ENCODE data around the gene MOB1B.

MOB1B gene

GRCh38 chr4:70935038-70935695 lies 33.0 kb downstream of the MOB1B start:
- no peak overlapping the region for H3K4me3 ChIP-seq (replicated peaks in 1 of 2; ENCODE audit: low read depth in 2 of 2, low read length in 2 of 2)
- DNase-seq (ENCODE audit: low read depth in 2 of 2) = peak in 1 of 2 donors; percentile 32
- no peak for TF ChIP-seq CTCF (IDR thresholded peaks at IDR 0.05; ENCODE audit: low read depth, low read length)

- DNase-seq (ENCODE audit: low read depth in 2 of 2) = no peak
- no peak for TF ChIP-seq CTCF (IDR thresholded peaks at IDR 0.05; ENCODE audit: low read depth, low read length)
- H3K4me3 ChIP-seq (replicated peaks in 1 of 2; ENCODE audit: low read depth in 2 of 2, low read length in 2 of 2) = no peak overlapping the region
Measured at GRCh38 chr4:70936200-70936787, 34.1 kb downstream of the MOB1B start.

DNA sequence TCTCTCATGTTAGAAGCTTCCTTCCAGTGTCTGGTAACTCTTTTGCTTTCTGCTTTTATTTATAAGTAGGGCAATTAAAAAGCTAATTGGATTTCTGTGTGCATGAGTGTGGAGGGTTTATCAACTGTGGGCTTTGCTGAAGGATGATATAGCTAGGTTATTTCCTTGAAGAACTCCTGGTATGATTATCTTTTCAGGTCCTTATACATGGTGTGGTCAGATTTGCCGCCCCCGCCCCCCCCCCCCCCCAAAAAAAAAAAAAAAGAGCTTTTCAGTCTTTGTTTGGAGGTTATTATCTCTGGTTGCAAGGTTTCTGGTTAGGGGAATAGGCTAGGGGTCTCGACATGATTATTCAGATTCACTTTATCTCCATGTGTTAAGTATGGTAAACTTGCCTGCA lies 35.9 kb downstream of the MOB1B start:
- DNase-seq (ENCODE audit: low read depth in 2 of 2) = no peak
- no peak overlapping the region for H3K4me3 ChIP-seq (replicated peaks in 1 of 2; ENCODE audit: low read depth in 2 of 2, low read length in 2 of 2)
- TF ChIP-seq CTCF (IDR thresholded peaks at IDR 0.05; ENCODE audit: low read depth, low read length) = no peak

GRCh38 chr4:70940134-70940533 lies 38.0 kb downstream of the MOB1B start:
- no peak overlapping the region for H3K4me3 ChIP-seq (replicated peaks in 1 of 2; ENCODE audit: low read depth in 2 of 2, low read length in 2 of 2)
- TF ChIP-seq CTCF (IDR thresholded peaks at IDR 0.05; ENCODE audit: low read depth, low read length) = no peak
- DNase-seq (ENCODE audit: low read depth in 2 of 2) = no peak

DNA sequence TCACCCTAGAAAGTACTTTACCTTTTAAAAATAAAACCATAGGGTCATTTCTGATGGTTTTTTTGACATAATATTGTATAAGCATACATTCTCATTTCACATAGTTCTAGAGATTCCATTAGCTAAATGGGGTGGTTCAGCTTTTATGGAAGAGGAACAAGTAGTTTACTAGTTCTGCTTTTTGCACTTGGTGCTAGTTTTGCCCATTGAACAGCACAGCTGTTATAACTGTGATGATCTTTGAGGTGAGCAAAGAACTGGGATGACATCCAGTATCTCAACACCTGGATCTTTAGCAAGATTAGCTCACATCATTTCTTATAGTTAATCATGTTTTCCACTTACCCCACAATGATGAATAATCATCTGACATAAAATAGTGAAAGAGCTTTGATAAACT lies 40.9 kb downstream of the MOB1B start:
- TF ChIP-seq CTCF (IDR thresholded peaks at IDR 0.05; ENCODE audit: low read depth, low read length) = no peak

DNA sequence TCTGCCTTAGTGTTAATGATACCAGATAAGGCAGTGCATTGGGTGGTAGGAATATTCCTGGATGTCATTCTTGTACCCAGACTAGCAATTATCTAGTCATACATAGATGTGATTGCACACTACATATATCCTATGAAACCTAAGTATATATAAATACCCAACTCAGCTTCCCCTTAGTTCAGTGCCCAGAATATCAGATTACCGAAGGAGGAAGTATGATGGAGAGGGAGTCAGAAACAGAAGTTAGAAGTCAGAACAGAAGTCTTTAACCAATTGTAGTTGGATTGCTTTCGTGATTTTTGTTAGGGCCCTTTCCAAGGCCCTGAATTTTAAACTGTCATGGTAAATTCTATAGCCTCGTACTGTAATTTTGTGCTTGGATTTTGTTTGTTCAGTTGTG lies 42.9 kb downstream of the MOB1B start:
- no peak for TF ChIP-seq CTCF (IDR thresholded peaks at IDR 0.05; ENCODE audit: low read depth, low read length)
- no peak overlapping the region for H3K4me3 ChIP-seq (replicated peaks in 1 of 2; ENCODE audit: low read depth in 2 of 2, low read length in 2 of 2)
- DNase-seq (ENCODE audit: low read depth in 2 of 2) = no peak

More for the DNA sequence above, 40.9 kb downstream of the MOB1B start:
- no peak for DNase-seq (ENCODE audit: low read depth in 2 of 2)
- no peak overlapping the region for H3K4me3 ChIP-seq (replicated peaks in 1 of 2; ENCODE audit: low read depth in 2 of 2, low read length in 2 of 2)

Data from cardiac fibroblast (primary cell).